KBM-7 (cell line): Measurements from ENCODE around the gene TWIST2.
A peak's percentile ranks its signal among the peaks of the same experiment; 100 is the strongest.

Experiments used
- DNase-seq: peaks from one replicate; pipeline ENCODE4 v3.0.0-alpha.2; 2015
- in situ Hi-C: fragments of 300-500 bp; cut with MboI; formaldehyde crosslinking; loops from 2 replicates; pipeline ENCODE4 v1.14.3; 2020; ENCODE audit warnings: low sequenced_read_pairs, low pct_unique_long_range_greater_than_20kb, mixed read lengths

Gene TWIST2

GRCh38 chr2:238868616-238869292 is 20.9 kb downstream of the TWIST2 start:
- no peak for DNase-seq
- in situ Hi-C loops: no loop called here

- in situ Hi-C loops: no loop called here
- DNase-seq: no peak
Observed at GRCh38 chr2:238869293-238870124, 21.6 kb downstream of the TWIST2 start.

GRCh38 chr2:238870261-238870660 is 22.4 kb downstream of the TWIST2 start:
- no peak for DNase-seq
- in situ Hi-C loops: no loop called here

GRCh38 chr2:238872026-238872425 is 24.1 kb downstream of the TWIST2 start:
- in situ Hi-C loops: no loop called here
- DNase-seq: no peak

GRCh38 chr2:238872628-238873380 is 24.9 kb downstream of the TWIST2 start:
- no peak for DNase-seq
- in situ Hi-C loops: no loop called here

- in situ Hi-C loops: no loop called here
- no peak for DNase-seq
Observed at GRCh38 chr2:238873381-238873801, 25.5 kb downstream of the TWIST2 start.

- in situ Hi-C loops: no loop called here
- DNase-seq: no peak
Observed at GRCh38 chr2:238873841-238874240, 26.0 kb downstream of the TWIST2 start.

- no peak for DNase-seq
- in situ Hi-C loops: no loop called here
Observed at GRCh38 chr2:238874330-238875050, 26.6 kb downstream of the TWIST2 start.

GRCh38 chr2:238875101-238875470 is 27.2 kb downstream of the TWIST2 start:
- in situ Hi-C loops: no loop called here
- no peak for DNase-seq

GRCh38 chr2:238875471-238876231 is 27.8 kb downstream of the TWIST2 start:
- in situ Hi-C loops: no loop called here
- DNase-seq: no peak

GRCh38 chr2:238876232-238876630 is 28.3 kb downstream of the TWIST2 start:
- DNase-seq: no peak
- in situ Hi-C loops: no loop called here

GRCh38 chr2:238878051-238878735 is 30.3 kb downstream of the TWIST2 start:
- in situ Hi-C loops: no loop called here
- no peak for DNase-seq

GRCh38 chr2:238879043-238879442 is 31.2 kb downstream of the TWIST2 start:
- no peak for DNase-seq
- in situ Hi-C loops: no loop called here

GRCh38 chr2:238879621-238880377 is 31.9 kb downstream of the TWIST2 start:
- DNase-seq: peak; percentile 16
- in situ Hi-C loops: no loop called here

GRCh38 chr2:238881353-238882081 is 33.6 kb downstream of the TWIST2 start:
- in situ Hi-C loops: no loop called here
- peak; percentile 18 for DNase-seq

GRCh38 chr2:238882082-238882755 is 34.3 kb downstream of the TWIST2 start:
- in situ Hi-C loops: no loop called here
- DNase-seq: no peak
